Measurements from ENCODE around the gene SLC9A9. TPM values are rescaled to one million over a fixed set of nuclear protein-coding genes. Genes with fewer than 3 reads are reported as not detected.

Gene SLC9A9
- total and polyA plus RNA-seq, 8 donors, result 0.28 to 5.9 (median 0.75) TPM

- ATAC-seq, result no peak
- H3K36me3 ChIP-seq, result no peaks in the 10 kb centered on the region
- FAIRE-seq, result no peak
- no peaks in the 10 kb centered on the region for H3K27me3 ChIP-seq
- WGBS, 2 donors, result 80% methylated on average over 3 of the region's 3 CpGs
- intact Hi-C loops (cut with DNase I), result no loop called here
- H3K4me3 ChIP-seq, result no peak overlapping the region
- H3K9me3 ChIP-seq, result no peaks in the 10 kb centered on the region
- no peak overlapping the region for H3K27ac ChIP-seq
- TF ChIP-seq CTCF (IDR thresholded peaks at IDR 0.05), result no peak
- H3K4me1 ChIP-seq, result no peaks in the 10 kb centered on the region
- DNase-seq, result no peak
Measured at GRCh38 chr3:143824735-143825385, 23.4 kb downstream of the SLC9A9 start.

GRCh38 chr3:143822798-143823197 lies 25.5 kb downstream of the SLC9A9 start:
- FAIRE-seq (no peak), ATAC-seq (no peak), DNase-seq (no peak)
- Histone ChIP-seq H3K4me1 (no peaks in the 10 kb centered on the region), H3K9me3 (no peaks in the 10 kb centered on the region), H3K27me3 (no peaks in the 10 kb centered on the region), H3K27ac (no peak overlapping the region), H3K36me3 (no peaks in the 10 kb centered on the region), H3K4me3 (no peak overlapping the region)
- TF ChIP-seq CTCF (IDR thresholded peaks at IDR 0.05), result no peak
- WGBS, 2 donors, result 66 to 67% methylated on average over 1 of the region's 1 CpG
- intact Hi-C loops (cut with DNase I), result no loop called here

- no peak overlapping the region for H3K27ac ChIP-seq
- H3K4me1 ChIP-seq, result no peaks in the 10 kb centered on the region
- H3K9me3 ChIP-seq, result no peaks in the 10 kb centered on the region
- no peaks in the 10 kb centered on the region for H3K36me3 ChIP-seq
- H3K27me3 ChIP-seq, result no peaks in the 10 kb centered on the region
- ATAC-seq (peak in 1 of 4 donors; percentile 36), DNase-seq (no peak), FAIRE-seq (no peak)
- no peak overlapping the region for H3K4me3 ChIP-seq
- 42 to 53% methylated on average over 3 of the region's 3 CpGs for WGBS, 2 donors
- intact Hi-C loops (cut with DNase I), result no loop called here
- TF ChIP-seq CTCF (IDR thresholded peaks at IDR 0.05), result no peak
Measured at GRCh38 chr3:143822374-143822773, 25.9 kb downstream of the SLC9A9 start.

GRCh38 chr3:143821862-143822261 lies 26.4 kb downstream of the SLC9A9 start:
- intact Hi-C loops (cut with DNase I), result no loop called here
- H3K36me3 ChIP-seq, result no peaks in the 10 kb centered on the region
- WGBS, 2 donors, result 49 to 61% methylated on average over 4 of the region's 4 CpGs
- no peaks in the 10 kb centered on the region for H3K27me3 ChIP-seq
- DNase-seq (no peak), ATAC-seq (no peak), FAIRE-seq (no peak)
- no peaks in the 10 kb centered on the region for H3K4me1 ChIP-seq
- no peaks in the 10 kb centered on the region for H3K9me3 ChIP-seq
- H3K27ac ChIP-seq, result no peak overlapping the region
- no peak overlapping the region for H3K4me3 ChIP-seq
- TF ChIP-seq CTCF (IDR thresholded peaks at IDR 0.05), result no peak

- intact Hi-C loops (cut with DNase I), result no loop called here
- 69 to 73% methylated on average over 3 of the region's 3 CpGs for WGBS, 2 donors
- Histone ChIP-seq H3K27ac (no peak overlapping the region), H3K36me3 (no peaks in the 10 kb centered on the region), H3K4me3 (no peak overlapping the region), H3K27me3 (no peaks in the 10 kb centered on the region), H3K4me1 (no peaks in the 10 kb centered on the region), H3K9me3 (no peaks in the 10 kb centered on the region)
- TF ChIP-seq CTCF (IDR thresholded peaks at IDR 0.05), result no peak
- ATAC-seq (peak in 1 of 4 donors; percentile 45), DNase-seq (no peak), FAIRE-seq (no peak)
Measured at GRCh38 chr3:143820466-143821221, 27.6 kb downstream of the SLC9A9 start.
